ENCODE data around the gene SULF2.

SULF2 gene

GRCh38 chr20:47669152-47669425 lies 116.2 kb downstream of the SULF2 start:
- DNase-seq (ENCODE audit: low read depth): no peak

- no peak for DNase-seq (ENCODE audit: low read depth)
These were observed 116.7 kb downstream of the SULF2 start for GRCh38 chr20:47668313-47669151.

DNA sequence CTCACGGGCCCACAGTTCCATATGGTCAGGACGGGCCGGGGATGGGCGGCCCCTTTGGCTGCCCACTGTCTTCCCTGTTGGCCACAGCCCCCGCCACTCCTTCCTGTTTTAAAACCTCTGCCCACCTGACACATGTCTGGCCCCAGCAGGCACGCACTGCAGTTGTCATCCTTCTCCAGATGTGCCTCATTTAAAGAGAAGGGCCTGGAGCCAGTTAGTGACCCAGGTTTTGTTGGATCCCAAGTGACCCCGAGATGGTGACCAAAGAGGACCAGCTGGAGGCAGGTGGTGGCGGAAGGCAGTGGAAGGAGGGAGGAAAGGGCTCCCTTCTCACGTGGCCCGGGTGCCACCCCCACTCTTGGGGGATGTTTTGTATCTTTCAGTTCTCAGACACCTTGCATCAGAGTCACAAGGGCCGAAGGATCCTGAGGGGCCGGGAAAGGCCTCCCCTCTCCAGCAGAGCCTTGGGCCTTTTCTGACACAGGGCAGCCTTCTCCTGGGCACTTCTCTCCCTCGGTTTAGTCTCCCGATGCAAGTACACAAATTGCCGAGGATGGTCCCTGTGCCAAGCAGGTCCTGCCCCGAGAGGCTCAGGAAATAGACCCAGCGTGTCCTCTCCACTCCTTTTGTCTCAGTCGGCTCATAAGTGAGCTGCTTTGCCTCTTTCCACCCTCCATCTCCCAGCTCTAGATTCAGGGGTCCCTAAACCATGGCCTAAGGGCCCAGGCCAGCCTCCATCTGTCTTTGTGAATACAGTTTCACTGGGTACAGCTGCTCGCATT lies 117.6 kb downstream of the SULF2 start:
- no peak for DNase-seq (ENCODE audit: low read depth)

- DNase-seq (ENCODE audit: low read depth): no peak
These were observed 118.2 kb downstream of the SULF2 start for GRCh38 chr20:47667086-47667485.

DNA sequence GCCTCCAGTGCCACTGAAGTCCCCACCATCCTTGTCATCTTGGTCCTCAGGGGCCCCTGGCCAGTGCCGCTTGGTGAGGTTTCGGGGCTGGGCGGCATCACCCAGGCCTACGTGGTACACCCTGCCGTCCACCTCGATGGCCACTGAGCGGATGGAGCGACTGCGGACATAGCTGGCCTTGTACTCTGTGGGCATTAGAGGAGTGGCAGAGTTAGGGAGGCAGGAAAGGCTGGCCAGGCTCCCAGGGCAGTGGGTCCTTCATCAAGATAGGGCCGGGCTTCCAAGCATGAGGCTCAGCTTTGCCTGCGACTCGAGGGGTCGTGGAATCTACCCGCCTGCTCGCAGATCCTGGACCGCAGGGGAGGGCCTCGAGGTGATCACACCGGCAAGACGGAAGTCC lies 119.0 kb downstream of the SULF2 start:
- DNase-seq (ENCODE audit: low read depth): no peak

- DNase-seq (ENCODE audit: low read depth): no peak
These were observed 119.9 kb downstream of the SULF2 start for GRCh38 chr20:47665221-47665991.

DNA sequence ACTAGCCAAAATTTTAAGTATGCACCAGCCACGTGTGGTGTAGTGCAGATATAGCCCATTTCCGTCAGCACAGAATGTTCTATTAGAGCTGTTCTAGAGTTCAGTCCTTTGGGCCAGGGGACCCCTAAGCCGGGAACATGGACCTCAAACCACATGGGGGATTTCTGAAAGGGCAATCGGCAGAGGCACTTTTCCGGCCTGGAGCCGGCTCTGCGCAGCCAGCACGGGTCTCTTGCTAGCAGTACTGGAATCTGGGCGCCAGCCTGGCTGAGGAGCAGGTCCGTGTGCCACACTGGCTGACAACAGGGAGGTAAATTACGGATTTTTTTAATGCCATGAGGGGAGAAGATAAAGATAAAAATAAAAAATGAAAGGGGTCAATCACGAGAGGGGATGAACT lies 120.5 kb downstream of the SULF2 start:
- DNase-seq (ENCODE audit: low read depth): no peak

DNA sequence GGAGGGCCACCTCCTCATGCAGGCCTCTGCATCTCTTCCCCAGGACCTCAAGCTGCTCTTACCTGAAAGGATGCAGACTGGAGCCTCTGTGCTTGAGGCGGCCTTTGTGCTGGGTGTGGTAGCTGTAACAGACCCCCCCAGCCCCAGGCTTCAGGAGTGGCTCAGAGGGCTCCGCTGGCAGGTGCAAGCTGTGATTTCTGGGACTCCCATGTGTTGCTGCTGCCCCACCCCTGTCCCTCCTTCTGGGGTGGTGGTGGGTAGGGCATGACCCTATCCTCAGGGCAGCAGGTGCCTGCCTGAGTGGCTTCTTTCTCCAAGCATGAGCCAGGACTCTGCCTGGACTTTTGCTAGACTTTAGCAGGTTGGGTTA lies 121.2 kb downstream of the SULF2 start:
- no peak for DNase-seq (ENCODE audit: low read depth)

- peak; percentile 81 for DNase-seq (ENCODE audit: low read depth)
These were observed 121.8 kb downstream of the SULF2 start for GRCh38 chr20:47663354-47664067.

- no peak for DNase-seq (ENCODE audit: low read depth)
These were observed 122.6 kb downstream of the SULF2 start for GRCh38 chr20:47662483-47663353.

DNA sequence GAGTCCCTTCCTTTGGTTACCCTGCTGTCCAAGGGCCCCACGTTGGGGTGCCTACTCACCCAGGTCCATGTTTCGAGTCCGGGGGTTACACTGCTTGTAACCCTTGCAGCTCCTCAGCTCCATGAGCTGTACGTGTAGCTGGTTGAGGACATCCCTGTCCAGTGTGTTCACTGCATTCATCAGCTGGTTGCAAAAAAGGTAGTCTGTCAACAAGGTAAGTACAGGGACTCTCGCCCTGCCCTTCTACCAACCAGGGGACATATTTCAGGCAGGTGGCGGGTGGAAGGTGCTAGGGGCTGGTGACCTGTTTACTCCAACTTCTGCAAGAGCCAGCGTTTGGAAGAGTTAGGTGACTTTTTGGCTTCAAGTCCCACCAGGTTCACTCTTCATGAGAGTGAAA lies 123.6 kb downstream of the SULF2 start:
- DNase-seq (ENCODE audit: low read depth): no peak

GRCh38 chr20:47660983-47661700 lies 124.1 kb downstream of the SULF2 start:
- no peak for DNase-seq (ENCODE audit: low read depth)

DNA sequence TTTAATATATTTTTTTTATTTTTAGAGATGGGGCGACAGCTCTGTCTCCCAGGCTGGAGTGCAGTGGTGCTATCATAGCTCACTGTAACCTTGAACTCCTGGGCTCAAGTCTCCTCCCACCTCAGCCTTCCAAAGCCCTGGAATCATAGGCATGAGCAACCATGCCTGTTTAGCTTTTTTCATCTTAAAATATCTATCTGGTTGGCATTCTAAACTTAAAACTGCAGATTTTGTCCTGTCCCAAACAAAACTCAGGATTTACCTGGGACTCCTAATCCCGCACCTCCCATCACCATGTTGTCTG lies 124.7 kb downstream of the SULF2 start:
- no peak for DNase-seq (ENCODE audit: low read depth)

GRCh38 chr20:47659904-47660601 lies 125.2 kb downstream of the SULF2 start:
- DNase-seq (ENCODE audit: low read depth): no peak

DNA sequence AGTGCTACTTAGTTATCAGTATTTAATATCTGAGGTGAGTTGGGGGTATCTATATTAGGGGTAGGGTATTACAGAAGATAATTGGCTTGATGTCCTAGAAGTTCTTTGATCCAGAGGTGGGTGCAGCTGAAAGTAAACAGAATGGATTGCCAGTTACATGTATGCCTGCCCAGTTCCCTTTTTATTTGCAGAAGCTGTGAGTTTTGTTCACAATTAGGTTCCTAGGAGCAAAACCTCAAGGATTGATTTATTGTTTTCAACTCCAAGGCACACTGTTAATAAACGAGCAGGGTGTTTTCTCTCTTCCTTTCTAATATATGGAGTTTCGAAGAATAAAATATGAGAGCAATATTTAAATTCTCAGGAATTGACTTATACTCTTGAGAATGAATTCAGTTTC lies 129.0 kb downstream of the SULF2 start:
- no peak for DNase-seq (ENCODE audit: low read depth)

DNA sequence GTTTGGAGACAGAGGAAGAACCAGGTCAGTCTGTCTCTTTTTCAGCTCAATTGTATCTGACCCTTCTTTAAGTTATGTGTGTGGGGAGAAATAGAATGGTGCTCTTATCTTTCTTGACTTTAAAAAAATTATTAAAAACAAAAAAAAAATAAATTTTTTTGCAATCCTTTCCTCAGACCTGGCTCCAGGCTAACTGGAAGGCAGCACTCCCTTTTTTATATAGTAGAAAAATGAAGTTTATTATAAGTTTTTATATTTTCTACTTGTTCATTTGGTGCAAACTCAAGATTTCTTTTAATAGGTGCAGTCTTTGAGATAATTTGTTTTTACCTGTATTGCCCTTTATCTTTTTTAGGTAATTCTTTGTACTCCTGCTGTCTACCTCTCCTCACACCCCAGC lies 129.6 kb downstream of the SULF2 start:
- no peak for DNase-seq (ENCODE audit: low read depth)

DNA sequence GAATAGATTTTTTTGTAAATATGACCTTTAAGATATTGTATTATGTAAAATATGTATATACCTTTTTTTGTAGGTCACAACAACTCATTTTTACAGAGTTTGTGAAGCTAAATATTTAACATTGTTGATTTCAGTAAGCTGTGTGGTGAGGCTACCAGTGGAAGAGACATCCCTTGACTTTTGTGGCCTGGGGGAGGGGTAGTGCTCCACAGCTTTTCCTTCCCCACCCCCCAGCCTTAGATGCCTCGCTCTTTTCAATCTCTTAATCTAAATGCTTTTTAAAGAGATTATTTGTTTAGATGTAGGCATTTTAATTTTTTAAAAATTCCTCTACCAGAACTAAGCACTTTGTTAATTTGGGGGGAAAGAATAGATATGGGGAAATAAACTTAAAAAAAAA lies 130.9 kb downstream of the SULF2 start:
- no peak for DNase-seq (ENCODE audit: low read depth)

DNA sequence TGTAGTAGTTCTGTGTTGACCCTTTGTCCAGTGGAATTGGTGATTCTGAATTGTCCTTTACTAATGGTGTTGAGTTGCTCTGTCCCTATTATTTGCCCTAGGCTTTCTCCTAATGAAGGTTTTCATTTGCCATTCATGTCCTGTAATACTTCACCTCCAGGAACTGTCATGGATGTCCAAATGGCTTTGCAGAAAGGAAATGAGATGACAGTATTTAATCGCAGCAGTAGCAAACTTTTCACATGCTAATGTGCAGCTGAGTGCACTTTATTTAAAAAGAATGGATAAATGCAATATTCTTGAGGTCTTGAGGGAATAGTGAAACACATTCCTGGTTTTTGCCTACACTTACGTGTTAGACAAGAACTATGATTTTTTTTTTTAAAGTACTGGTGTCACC lies 131.4 kb downstream of the SULF2 start:
- DNase-seq (ENCODE audit: low read depth): no peak

DNA sequence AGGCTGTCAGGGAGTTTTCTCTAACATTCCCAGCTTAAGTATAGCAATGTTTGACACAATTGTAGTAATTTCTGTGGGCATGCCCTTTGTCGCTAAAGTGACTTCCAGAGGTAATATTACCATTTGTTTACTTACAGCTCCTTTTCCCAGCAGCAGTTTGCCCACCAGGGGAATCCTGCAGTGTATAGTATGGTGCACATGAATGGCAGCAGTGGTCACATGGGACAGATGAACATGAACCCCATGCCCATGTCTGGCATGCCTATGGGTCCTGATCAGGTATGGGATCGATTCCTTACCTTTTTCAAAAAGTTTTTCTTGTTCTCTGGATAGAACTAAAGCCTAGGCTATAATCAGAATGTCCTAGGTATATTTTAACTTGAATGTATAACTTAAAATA lies 132.5 kb downstream of the SULF2 start:
- no peak for DNase-seq (ENCODE audit: low read depth)

- DNase-seq (ENCODE audit: low read depth): no peak
These were observed 133.0 kb downstream of the SULF2 start for GRCh38 chr20:47652301-47652700.

Data from EH (cell line).